ENCODE measurements around the gene CFAP107.

DNA sequence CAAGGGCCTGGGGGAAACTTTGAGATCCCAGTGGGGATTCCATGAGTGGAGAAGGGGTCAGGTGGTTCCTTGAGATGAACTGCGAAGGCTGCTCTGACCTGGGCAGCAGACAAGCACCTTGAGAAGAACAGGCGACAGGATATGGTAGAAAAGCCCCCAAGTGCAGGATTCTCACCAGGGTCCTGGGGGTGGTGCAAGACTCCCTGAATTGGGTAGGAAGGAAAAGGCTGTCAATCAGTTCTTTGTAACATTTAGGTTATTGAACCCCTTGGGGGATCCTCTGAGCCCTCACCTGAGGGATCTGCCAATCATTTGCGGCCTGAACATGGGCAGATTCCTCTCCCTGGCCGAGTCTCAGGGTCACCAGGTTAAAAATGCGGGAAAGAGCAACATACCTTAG lies 25.2 kb downstream of the CFAP107 start:
- TF ChIP-seq, protein P1, sequence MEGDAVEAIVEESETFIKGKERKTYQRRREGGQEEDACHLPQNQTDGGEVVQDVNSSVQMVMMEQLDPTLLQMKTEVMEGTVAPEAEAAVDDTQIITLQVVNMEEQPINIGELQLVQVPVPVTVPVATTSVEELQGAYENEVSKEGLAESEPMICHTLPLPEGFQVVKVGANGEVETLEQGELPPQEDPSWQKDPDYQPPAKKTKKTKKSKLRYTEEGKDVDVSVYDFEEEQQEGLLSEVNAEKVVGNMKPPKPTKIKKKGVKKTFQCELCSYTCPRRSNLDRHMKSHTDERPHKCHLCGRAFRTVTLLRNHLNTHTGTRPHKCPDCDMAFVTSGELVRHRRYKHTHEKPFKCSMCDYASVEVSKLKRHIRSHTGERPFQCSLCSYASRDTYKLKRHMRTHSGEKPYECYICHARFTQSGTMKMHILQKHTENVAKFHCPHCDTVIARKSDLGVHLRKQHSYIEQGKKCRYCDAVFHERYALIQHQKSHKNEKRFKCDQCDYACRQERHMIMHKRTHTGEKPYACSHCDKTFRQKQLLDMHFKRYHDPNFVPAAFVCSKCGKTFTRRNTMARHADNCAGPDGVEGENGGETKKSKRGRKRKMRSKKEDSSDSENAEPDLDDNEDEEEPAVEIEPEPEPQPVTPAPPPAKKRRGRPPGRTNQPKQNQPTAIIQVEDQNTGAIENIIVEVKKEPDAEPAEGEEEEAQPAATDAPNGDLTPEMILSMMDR (IDR thresholded peaks at IDR 0.05; ENCODE audit: low read length): no peak
- no peak for TF ChIP-seq EZH2 (IDR thresholded peaks at IDR 0.05; ENCODE audit: borderline replicate concordance, low read length)

All from OCI-LY1 (cell line).